Left ventricle myocardium inferior (tissue), 1 donor: ENCODE results near the gene OPN1SW. TPM values are rescaled to one million over a fixed set of nuclear protein-coding genes. Genes with fewer than 3 reads are reported as not detected.

Source experiments
- DNase-seq: peaks from one replicate; pipeline ENCODE4 v3.0.0-alpha.2; 2020
- H3K27ac ChIP-seq: fragments of 200-600 bp; replicated peaks from 2 replicates; pipeline ENCODE4 v1.8.0; 2021
- H3K27me3 ChIP-seq: fragments of 200-600 bp; 2 replicates; pipeline ENCODE4 v1.8.0; 2021; ENCODE audit warnings: low read depth
- H3K36me3 ChIP-seq: fragments of 200-600 bp; 2 replicates; pipeline ENCODE4 v1.8.0; 2021
- H3K4me1 ChIP-seq: fragments of 200-600 bp; 2 replicates; pipeline ENCODE4 v1.8.0; 2021
- H3K4me3 ChIP-seq: fragments of 200-600 bp; 2 replicates; pipeline ENCODE4 v1.8.0; 2021; ENCODE audit warnings: mild to moderate bottlenecking, moderate library complexity
- H3K9me3 ChIP-seq: fragments of 200-600 bp; replicated peaks from 2 replicates; pipeline ENCODE4 v1.8.0; 2021
- CTCF ChIP-seq: fragments of 200-600 bp; IDR thresholded peaks from 2 replicates; pipeline ENCODE4 v1.8.0; 2021; ENCODE audit warnings: antibody characterized with exemption, mild to moderate bottlenecking, borderline replicate concordance
- intact Hi-C: fragments of 100-400 bp; cut with micrococcal nuclease; formaldehyde crosslinking; loops from one replicate; pipeline ENCODE4 v1.11.0; 2022
- total RNA-seq: library from RNA; stranded (reverse); fragmentation: NEBNext Ultra II Directional; extraction: Animal tissue kit (Norgen Biotek cat#: 25700); gene quantifications from one replicate; pipeline ENCODE4 v1.2.1, GENCODE V29; 2021
- donor health status: DM: no; HTN: yes; CAD: no; lungs with severe emphysema.

Gene OPN1SW
- total RNA-seq, 1 donor from 2014 or later: not detected

GRCh38 chr7:128731184-128731583, 44.4 kb downstream of the OPN1SW start:
- Histone ChIP-seq H3K4me3 (no peak overlapping the region), H3K27ac (no peak overlapping the region), H3K36me3 (no peaks in the 10 kb centered on the region), H3K9me3 (no peaks in the 10 kb centered on the region), H3K4me1 (no peaks in the 10 kb centered on the region), H3K27me3 (peaks cover 7% of the 10 kb centered on the region)
- no peak for TF ChIP-seq CTCF
- no peak for DNase-seq
- intact Hi-C loops: no loop called here

- DNase-seq: no peak
- intact Hi-C loops: no loop called here
- no peak for TF ChIP-seq CTCF
Measured at GRCh38 chr7:128729494-128729893, 46.1 kb downstream of the OPN1SW start.

GRCh38 chr7:128728598-128728997, 47.0 kb downstream of the OPN1SW start:
- no peak for DNase-seq
- H3K9me3 ChIP-seq: no peaks in the 10 kb centered on the region
- no peak overlapping the region for H3K4me3 ChIP-seq
- H3K27ac ChIP-seq: no peak overlapping the region
- intact Hi-C loops: no loop called here
- peaks cover 7% of the 10 kb centered on the region for H3K27me3 ChIP-seq
- TF ChIP-seq CTCF: no peak
- H3K36me3 ChIP-seq: no peaks in the 10 kb centered on the region
- H3K4me1 ChIP-seq: no peaks in the 10 kb centered on the region

More at GRCh38 chr7:128729494-128729893, 46.1 kb downstream of the OPN1SW start:
- H3K4me1 ChIP-seq: no peaks in the 10 kb centered on the region
- H3K4me3 ChIP-seq: no peak overlapping the region
- H3K27ac ChIP-seq: no peak overlapping the region
- H3K9me3 ChIP-seq: no peaks in the 10 kb centered on the region
- peaks cover 7% of the 10 kb centered on the region for H3K27me3 ChIP-seq
- H3K36me3 ChIP-seq: no peaks in the 10 kb centered on the region

GRCh38 chr7:128727239-128727638, 48.4 kb downstream of the OPN1SW start:
- Histone ChIP-seq H3K27me3 (peaks cover 7% of the 10 kb centered on the region), H3K4me3 (no peak overlapping the region), H3K27ac (no peak overlapping the region), H3K36me3 (no peaks in the 10 kb centered on the region), H3K9me3 (no peaks in the 10 kb centered on the region), H3K4me1 (no peaks in the 10 kb centered on the region)
- TF ChIP-seq CTCF: no peak
- intact Hi-C loops: no loop called here
- DNase-seq: no peak

- Histone ChIP-seq H3K27me3 (peaks cover 1% of the 10 kb centered on the region), H3K27ac (no peak overlapping the region), H3K4me3 (no peak overlapping the region), H3K9me3 (no peaks in the 10 kb centered on the region), H3K36me3 (no peaks in the 10 kb centered on the region), H3K4me1 (no peaks in the 10 kb centered on the region)
- intact Hi-C loops: no loop called here
- no peak for DNase-seq
- no peak for TF ChIP-seq CTCF
Measured at GRCh38 chr7:128726737-128727072, 48.9 kb downstream of the OPN1SW start.
